ENCODE data around the gene BGN. TPM values are rescaled to one million over a fixed set of nuclear protein-coding genes. Genes with fewer than 3 reads are reported as not detected.

BGN gene
- total RNA-seq, 2 donors from 2014 or later = 141 to 206 TPM

DNA sequence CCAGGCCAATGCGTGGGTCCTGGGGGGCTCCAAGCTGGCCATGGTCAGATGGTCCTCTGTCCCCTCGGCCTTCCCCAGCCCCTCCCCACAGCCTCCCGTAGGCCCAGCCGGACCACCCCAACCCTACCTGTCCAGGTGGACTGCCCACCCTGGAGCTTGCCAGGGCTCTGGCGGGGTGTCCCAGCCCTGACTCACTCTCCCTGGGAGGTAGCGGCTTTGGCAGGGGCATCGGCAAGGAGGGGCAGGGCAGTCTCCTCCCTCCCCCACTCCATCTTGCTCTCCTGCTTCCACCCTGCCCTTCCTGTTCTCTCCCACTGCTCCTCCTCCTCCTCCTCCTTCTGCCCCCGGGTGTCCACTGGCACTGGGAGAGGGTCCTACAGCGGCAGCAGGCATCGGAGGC is 7.4 kb downstream of the BGN start:
- H3K4me3 ChIP-seq = no peak overlapping the region
- H3K36me3 ChIP-seq = no peaks in the 10 kb centered on the region
- TF ChIP-seq, protein P1, sequence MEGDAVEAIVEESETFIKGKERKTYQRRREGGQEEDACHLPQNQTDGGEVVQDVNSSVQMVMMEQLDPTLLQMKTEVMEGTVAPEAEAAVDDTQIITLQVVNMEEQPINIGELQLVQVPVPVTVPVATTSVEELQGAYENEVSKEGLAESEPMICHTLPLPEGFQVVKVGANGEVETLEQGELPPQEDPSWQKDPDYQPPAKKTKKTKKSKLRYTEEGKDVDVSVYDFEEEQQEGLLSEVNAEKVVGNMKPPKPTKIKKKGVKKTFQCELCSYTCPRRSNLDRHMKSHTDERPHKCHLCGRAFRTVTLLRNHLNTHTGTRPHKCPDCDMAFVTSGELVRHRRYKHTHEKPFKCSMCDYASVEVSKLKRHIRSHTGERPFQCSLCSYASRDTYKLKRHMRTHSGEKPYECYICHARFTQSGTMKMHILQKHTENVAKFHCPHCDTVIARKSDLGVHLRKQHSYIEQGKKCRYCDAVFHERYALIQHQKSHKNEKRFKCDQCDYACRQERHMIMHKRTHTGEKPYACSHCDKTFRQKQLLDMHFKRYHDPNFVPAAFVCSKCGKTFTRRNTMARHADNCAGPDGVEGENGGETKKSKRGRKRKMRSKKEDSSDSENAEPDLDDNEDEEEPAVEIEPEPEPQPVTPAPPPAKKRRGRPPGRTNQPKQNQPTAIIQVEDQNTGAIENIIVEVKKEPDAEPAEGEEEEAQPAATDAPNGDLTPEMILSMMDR (IDR thresholded peaks at IDR 0.05) = no peak
- peaks cover 0 to 7% of the 10 kb centered on the region in 2 donors for H3K4me1 ChIP-seq
- no peak for DNase-seq (ENCODE audit: low spot score)
- H3K27me3 ChIP-seq = no peaks in the 10 kb centered on the region
- H3K27ac ChIP-seq = no peak overlapping the region
- H3K9me3 ChIP-seq = no peaks in the 10 kb centered on the region

DNA sequence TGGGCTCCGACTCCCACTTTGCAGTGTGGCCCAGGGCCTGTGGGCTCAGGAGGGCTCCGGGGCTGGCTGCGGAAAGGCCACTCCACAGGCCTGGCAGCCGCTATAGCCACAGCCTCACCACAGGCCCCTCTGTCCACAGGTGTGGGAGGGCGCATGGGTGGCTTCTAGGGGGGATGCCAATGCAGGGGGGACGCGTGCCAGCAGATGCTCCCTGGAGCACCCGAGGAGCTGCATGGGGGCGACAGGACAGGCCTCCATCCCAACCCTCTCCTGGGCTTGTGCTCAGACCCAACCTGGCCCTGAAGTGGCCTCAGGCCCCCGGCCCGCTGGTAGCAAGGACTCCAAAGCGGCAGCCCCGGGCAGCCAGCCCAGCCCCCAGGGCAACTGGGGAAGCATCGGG is 8.0 kb downstream of the BGN start:
- TF ChIP-seq, protein P1 (IDR thresholded peaks at IDR 0.05) = no peak
- no peaks in the 10 kb centered on the region for H3K36me3 ChIP-seq
- H3K27ac ChIP-seq = no peak overlapping the region
- no peaks in the 10 kb centered on the region for H3K27me3 ChIP-seq
- no peak for DNase-seq (ENCODE audit: low spot score)
- no peaks in the 10 kb centered on the region for H3K9me3 ChIP-seq
- H3K4me3 ChIP-seq = no peak overlapping the region
- peaks cover 0 to 10% of the 10 kb centered on the region in 2 donors for H3K4me1 ChIP-seq

DNA sequence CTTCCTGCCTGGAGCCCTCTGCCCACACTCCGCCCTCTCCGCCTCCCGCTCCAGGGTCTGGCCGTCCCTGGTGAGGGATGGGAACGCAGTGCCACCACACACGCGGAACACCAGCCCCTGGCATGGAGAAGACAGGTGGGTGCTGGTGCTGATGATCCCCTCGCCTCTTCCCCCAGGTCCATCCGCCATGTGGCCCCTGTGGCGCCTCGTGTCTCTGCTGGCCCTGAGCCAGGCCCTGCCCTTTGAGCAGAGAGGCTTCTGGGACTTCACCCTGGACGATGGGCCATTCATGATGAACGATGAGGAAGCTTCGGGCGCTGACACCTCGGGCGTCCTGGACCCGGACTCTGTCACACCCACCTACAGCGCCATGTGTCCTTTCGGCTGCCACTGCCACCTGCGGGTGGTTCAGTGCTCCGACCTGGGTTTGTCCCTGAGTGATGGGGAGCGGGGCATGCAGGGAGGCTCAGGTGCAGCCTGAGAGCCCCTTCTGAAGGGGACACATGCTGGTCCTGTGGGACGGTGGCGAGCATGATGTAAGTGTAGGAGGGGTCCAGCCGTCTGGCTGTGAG is 9.8 kb downstream of the BGN start:
- TF ChIP-seq, protein P1 (IDR thresholded peaks at IDR 0.05) = no peak
- no peak for DNase-seq (ENCODE audit: low spot score)
- H3K27me3 ChIP-seq = no peaks in the 10 kb centered on the region
- H3K36me3 ChIP-seq = no peaks in the 10 kb centered on the region
- H3K4me1 ChIP-seq = peaks cover 0 to 3% of the 10 kb centered on the region in 2 donors
- H3K4me3 ChIP-seq = no peak overlapping the region
- no peaks in the 10 kb centered on the region for H3K9me3 ChIP-seq
- no peak overlapping the region for H3K27ac ChIP-seq

DNA sequence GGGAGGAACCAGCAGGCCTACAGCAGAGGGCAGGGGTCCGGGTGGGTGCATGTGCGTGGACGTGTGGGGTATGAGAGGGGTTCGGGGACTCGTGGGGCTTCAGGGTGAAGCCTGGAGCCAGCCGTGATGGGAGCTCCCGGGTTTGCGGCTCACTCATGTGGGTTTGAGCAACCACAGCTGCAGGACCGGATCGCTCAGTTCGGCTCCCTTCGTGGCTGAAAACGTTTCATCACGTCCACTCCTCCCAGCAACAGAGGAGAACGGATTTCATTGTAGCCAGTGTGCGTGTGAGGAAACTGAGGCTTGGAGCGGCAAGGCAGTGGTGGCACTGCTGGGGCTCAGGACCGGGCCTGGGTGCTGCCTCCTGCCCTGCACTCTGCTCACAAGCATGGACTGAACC is 10.6 kb downstream of the BGN start:
- Histone ChIP-seq H3K4me1 (peaks cover 0 to 3% of the 10 kb centered on the region in 2 donors), H3K9me3 (no peaks in the 10 kb centered on the region), H3K36me3 (no peaks in the 10 kb centered on the region), H3K27me3 (no peaks in the 10 kb centered on the region), H3K27ac (no peak overlapping the region), H3K4me3 (no peak overlapping the region)
- TF ChIP-seq, protein P1 (IDR thresholded peaks at IDR 0.05) = no peak
- DNase-seq (ENCODE audit: low spot score) = no peak

DNA sequence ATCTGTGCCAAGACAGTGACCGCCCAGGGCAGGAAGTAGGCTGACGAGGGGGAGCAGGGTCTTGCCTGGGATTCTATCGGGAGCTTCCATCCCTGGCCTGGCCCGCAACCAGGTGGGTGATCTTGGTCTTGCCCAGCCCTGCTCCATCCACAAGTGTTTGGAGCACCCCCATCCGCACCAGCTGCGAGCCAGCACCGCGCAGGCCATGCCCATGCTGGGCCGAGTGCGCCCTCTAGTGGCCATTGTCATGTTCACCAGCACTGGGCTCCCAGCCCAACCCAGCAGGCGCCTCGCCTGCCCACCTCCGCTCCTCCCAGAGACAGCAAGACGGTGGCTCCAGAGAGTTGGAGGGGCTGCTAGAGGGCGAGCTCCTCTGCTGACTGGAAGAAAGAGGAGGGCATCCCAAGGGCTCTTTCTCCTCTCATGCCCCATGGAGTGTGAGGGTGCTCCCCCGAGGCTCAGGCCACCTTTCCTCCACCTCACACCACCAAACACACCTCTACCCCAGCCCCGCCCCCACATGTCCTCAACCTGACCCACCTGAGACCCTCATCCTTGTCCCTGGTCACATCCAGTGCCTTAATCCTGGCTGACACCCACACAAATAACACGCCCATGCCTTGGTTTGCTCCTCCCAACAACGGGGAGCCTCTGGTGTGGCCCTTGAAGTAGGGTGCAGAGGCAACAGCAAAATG is 12.9 kb downstream of the BGN start:
- Histone ChIP-seq H3K4me1 (peaks cover 0 to 3% of the 10 kb centered on the region in 2 donors), H3K27me3 (no peaks in the 10 kb centered on the region), H3K4me3 (no peak overlapping the region), H3K9me3 (no peaks in the 10 kb centered on the region), H3K36me3 (no peaks in the 10 kb centered on the region), H3K27ac (no peak overlapping the region)
- peak; percentile 82 for DNase-seq (ENCODE audit: low spot score)
- TF ChIP-seq, protein P1 (IDR thresholded peaks at IDR 0.05) = peak; percentile 76 to 90
